ENCODE measurements around the gene TNNI2. TPM values are rescaled to one million over a fixed set of nuclear protein-coding genes. Genes with fewer than 3 reads are reported as not detected.
A peak's percentile ranks its signal among the peaks of the same experiment; 100 is the strongest.

Gene TNNI2
- total RNA-seq, 2 donors from 2014 or later, result 1.4 TPM; not detected in 1

- Mint-ChIP-seq H3K27me3 (peaks cover 0 to 3% of the 10 kb centered on the region in 2 donors), H3K4me1 (ENCODE audit: low read depth in 2 of 2) (peaks cover 0 to 5% of the 10 kb centered on the region in 2 donors), H3K27ac (no peak overlapping the region), H3K4me3 (no peak overlapping the region), H3K36me3 (no peaks in the 10 kb centered on the region), H3K9me3 (no peaks in the 10 kb centered on the region)
- ATAC-seq, result no peak
- DNase-seq (ENCODE audit: low spot score), result peak; percentile 31
Measured at GRCh38 chr11:1832920-1833295, 5.9 kb upstream of the TNNI2 start.

DNA sequence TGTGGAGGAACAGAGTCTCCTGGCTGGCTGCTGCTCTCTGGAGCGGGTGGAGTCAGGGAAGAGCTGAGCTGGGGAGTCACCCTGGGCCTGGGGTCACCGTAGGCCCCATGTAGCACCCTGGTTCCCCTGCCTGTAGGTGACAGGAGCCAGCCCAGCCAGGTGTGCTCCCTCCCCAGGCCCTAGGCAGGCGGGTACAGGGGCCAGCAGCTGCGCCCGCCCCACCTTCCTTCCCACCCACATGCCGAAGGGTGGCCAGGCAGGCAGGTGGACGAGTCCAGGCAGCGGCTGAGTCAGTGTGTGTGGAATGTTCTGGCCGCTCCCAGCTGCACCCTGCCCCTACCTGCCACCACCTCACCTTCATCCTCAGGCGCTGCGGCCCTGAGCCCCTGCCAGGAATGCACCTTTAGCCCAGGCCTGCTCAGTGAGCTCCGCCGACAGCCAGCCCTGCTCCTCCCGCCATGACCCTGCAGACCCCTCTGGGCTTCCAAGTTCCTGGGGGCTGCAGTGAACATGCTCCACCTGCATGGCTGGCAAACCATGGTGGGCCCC, 4.6 kb upstream of the TNNI2 start:
- no peak overlapping the region for H3K4me3 Mint-ChIP-seq
- no peaks in the 10 kb centered on the region for H3K9me3 Mint-ChIP-seq
- DNase-seq (ENCODE audit: low spot score) (no peak), ATAC-seq (no peak)
- no peak overlapping the region for H3K27ac Mint-ChIP-seq
- H3K36me3 Mint-ChIP-seq, result no peaks in the 10 kb centered on the region
- H3K27me3 Mint-ChIP-seq, result no peaks in the 10 kb centered on the region
- H3K4me1 Mint-ChIP-seq (ENCODE audit: low read depth in 2 of 2), result peaks cover 0 to 2% of the 10 kb centered on the region in 2 donors

GRCh38 chr11:1834779-1835670, 3.8 kb upstream of the TNNI2 start, which contains the start of gene SYT8:
SYT8 (plus strand) TSS chr11:1834990; CDS start chr11:1835106, 116 bp downstream.
- no peaks in the 10 kb centered on the region for H3K9me3 Mint-ChIP-seq
- H3K27ac Mint-ChIP-seq, result no peak within 1 kb of the TSS
- H3K4me3 Mint-ChIP-seq, result no peak within 1 kb of the TSS
- peaks cover 0 to 8% of the 10 kb centered on the region in 2 donors for H3K4me1 Mint-ChIP-seq (ENCODE audit: low read depth in 2 of 2)
- H3K36me3 Mint-ChIP-seq, result no peaks in the 10 kb centered on the region
- no peaks in the 10 kb centered on the region for H3K27me3 Mint-ChIP-seq
- ATAC-seq (no peak), DNase-seq (ENCODE audit: low spot score) (no peak)

DNA sequence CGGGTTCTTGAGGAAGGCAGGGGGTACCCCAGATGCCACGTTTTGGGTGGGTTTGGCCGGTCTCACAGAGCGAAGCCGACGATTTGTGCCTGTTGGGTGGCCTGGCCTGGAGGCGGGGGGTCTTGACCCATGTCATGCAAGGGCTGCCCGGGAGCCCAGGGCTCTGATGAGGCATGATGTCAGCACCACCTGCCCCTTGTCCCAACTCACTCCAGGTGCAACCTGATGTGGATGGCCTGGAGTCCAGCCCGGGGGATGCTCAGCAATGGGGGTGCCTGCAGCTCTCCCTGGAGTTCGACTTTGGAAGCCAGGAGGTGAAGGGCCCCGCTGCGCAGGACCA, 3.1 kb upstream of the TNNI2 start:
- DNase-seq (ENCODE audit: low spot score), result no peak
- Mint-ChIP-seq H3K4me3 (no peak overlapping the region), H3K27ac (no peak overlapping the region), H3K27me3 (no peaks in the 10 kb centered on the region), H3K9me3 (no peaks in the 10 kb centered on the region), H3K36me3 (no peaks in the 10 kb centered on the region), H3K4me1 (ENCODE audit: low read depth in 2 of 2) (peaks cover 0 to 8% of the 10 kb centered on the region in 2 donors)
- no peak for ATAC-seq

GRCh38 chr11:1836011-1836945, 2.5 kb upstream of the TNNI2 start:
- H3K27ac Mint-ChIP-seq, result no peak overlapping the region
- no peaks in the 10 kb centered on the region for H3K9me3 Mint-ChIP-seq
- H3K27me3 Mint-ChIP-seq, result no peaks in the 10 kb centered on the region
- DNase-seq (ENCODE audit: low spot score), result peak; percentile 56
- H3K36me3 Mint-ChIP-seq, result no peaks in the 10 kb centered on the region
- ATAC-seq, result no peak
- peaks cover 0 to 8% of the 10 kb centered on the region in 2 donors for H3K4me1 Mint-ChIP-seq (ENCODE audit: low read depth in 2 of 2)
- H3K4me3 Mint-ChIP-seq, result no peak overlapping the region

GRCh38 chr11:1837171-1838076, 1.4 kb upstream of the TNNI2 start:
- no peaks in the 10 kb centered on the region for H3K9me3 Mint-ChIP-seq
- DNase-seq (ENCODE audit: low spot score) (peak; percentile 82), ATAC-seq (peak; percentile 85 to 86)
- H3K4me1 Mint-ChIP-seq (ENCODE audit: low read depth in 2 of 2), result peaks cover 0 to 5% of the 10 kb centered on the region in 2 donors
- H3K27me3 Mint-ChIP-seq, result no peaks in the 10 kb centered on the region
- no peak overlapping the region for H3K4me3 Mint-ChIP-seq
- H3K36me3 Mint-ChIP-seq, result no peaks in the 10 kb centered on the region
- H3K27ac Mint-ChIP-seq, result no peak overlapping the region

- H3K4me1 Mint-ChIP-seq (ENCODE audit: low read depth in 2 of 2), result peaks cover 0 to 5% of the 10 kb centered on the region in 2 donors
- no peaks in the 10 kb centered on the region for H3K27me3 Mint-ChIP-seq
- ATAC-seq, result no peak
- DNase-seq (ENCODE audit: low spot score), result no peak
- H3K9me3 Mint-ChIP-seq, result no peaks in the 10 kb centered on the region
- no peak overlapping the region for H3K4me3 Mint-ChIP-seq
- H3K36me3 Mint-ChIP-seq, result no peaks in the 10 kb centered on the region
- no peak overlapping the region for H3K27ac Mint-ChIP-seq
Measured at GRCh38 chr11:1838077-1838425, 730 bp upstream of the TNNI2 start.

GRCh38 chr11:1839204-1839923, 583 bp downstream of the TNNI2 start:
- no peaks in the 10 kb centered on the region for H3K9me3 Mint-ChIP-seq
- DNase-seq (ENCODE audit: low spot score) (no peak), ATAC-seq (no peak)
- H3K4me3 Mint-ChIP-seq, result no peak overlapping the region
- H3K4me1 Mint-ChIP-seq (ENCODE audit: low read depth in 2 of 2), result peaks cover 9 to 15% of the 10 kb centered on the region in 2 donors
- no peaks in the 10 kb centered on the region for H3K27me3 Mint-ChIP-seq
- H3K27ac Mint-ChIP-seq, result peak overlapping the region in 1 of 2 donors; percentile 48
- H3K36me3 Mint-ChIP-seq, result no peaks in the 10 kb centered on the region

DNA sequence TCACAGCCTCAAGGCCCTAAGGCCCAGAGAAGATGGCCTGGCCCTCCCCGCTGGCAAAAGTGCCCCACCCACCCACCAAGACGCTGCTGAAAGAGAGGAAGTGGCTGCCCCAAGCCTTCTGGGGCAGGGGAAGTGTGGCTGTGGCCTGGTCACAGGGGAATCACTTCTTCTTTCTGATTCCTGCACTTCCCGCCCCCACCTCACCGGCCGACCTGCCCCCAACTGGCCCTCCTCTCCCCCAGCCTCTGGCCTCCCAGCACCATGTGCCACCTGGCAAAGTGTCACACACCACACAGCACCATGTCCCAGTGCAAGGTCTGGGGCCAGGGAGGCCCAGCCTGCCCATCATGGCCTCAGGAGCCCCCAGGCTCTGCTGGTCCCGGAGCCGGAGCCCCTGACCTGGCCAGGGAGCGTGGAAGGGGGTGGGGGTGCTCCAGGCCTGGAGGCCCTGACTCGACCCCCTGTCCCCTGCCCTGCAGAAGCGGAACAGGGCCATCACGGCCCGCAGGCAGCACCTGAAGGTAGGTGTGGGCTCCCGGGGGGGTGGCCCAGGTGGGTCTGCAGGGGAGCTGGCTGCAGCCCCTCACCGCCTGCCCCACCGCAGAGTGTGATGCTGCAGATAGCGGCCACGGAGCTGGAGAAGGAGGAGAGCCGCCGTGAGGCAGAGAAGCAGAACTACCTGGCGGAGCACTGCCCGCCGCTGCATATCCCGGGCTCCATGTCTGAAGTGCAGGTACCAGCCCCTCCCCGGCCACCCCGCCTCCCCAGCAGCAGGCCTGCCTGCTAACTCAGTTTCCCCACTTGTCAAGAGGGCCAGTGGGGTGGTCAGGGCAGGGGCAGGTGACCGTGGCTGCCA, 1.4 kb downstream of the TNNI2 start:
- peaks cover 17 to 21% of the 10 kb centered on the region in 2 donors for H3K4me1 Mint-ChIP-seq (ENCODE audit: low read depth in 2 of 2)
- no peak overlapping the region for H3K4me3 Mint-ChIP-seq
- ATAC-seq (peak; percentile 49 to 50), DNase-seq (ENCODE audit: low spot score) (no peak)
- no peaks in the 10 kb centered on the region for H3K36me3 Mint-ChIP-seq
- peak overlapping the region in 1 of 2 donors; percentile 48 for H3K27ac Mint-ChIP-seq
- no peaks in the 10 kb centered on the region for H3K9me3 Mint-ChIP-seq
- peaks cover 0 to 6% of the 10 kb centered on the region in 2 donors for H3K27me3 Mint-ChIP-seq

GRCh38 chr11:1840780-1841480, 2.1 kb downstream of the TNNI2 start:
- ATAC-seq (no peak), DNase-seq (ENCODE audit: low spot score) (no peak)
- Mint-ChIP-seq H3K27ac (no peak overlapping the region), H3K36me3 (no peaks in the 10 kb centered on the region), H3K27me3 (peaks cover 0 to 6% of the 10 kb centered on the region in 2 donors), H3K4me3 (no peak overlapping the region), H3K4me1 (ENCODE audit: low read depth in 2 of 2) (peaks cover 22 to 24% of the 10 kb centered on the region in 2 donors), H3K9me3 (no peaks in the 10 kb centered on the region)

DNA sequence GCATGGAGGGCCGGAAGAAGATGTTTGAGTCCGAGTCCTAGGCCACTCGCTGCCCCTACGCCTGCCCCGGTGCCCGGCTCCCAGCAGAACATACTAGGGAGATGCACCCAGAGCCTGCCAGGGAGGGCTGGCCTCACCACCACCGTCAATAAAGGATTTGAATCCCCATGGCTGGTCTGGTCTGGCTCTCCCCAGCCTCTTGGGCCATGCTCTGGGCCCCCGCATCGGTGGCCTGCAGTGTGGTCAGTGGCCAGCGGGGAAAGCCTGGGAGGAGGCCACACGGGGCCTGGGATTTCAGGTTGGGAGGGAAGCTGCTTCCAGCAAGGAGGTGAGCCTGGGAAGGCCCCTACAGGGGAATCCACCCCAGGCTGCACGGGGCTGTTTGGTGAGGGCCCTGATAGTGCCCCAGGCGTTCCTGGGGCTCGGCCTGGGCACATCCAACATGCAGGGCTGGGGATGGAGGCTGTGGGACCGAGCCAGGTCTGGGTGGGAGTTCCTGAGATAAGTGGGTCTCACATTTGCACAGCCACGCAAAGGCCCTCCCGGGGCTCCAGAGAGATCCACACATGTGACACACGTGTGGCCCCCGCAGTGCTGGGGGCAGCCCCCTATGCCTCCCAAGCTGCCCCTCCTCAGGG, 2.8 kb downstream of the TNNI2 start:
- no peak overlapping the region for H3K4me3 Mint-ChIP-seq
- peaks cover 0 to 6% of the 10 kb centered on the region in 2 donors for H3K27me3 Mint-ChIP-seq
- peaks cover 22 to 24% of the 10 kb centered on the region in 2 donors for H3K4me1 Mint-ChIP-seq (ENCODE audit: low read depth in 2 of 2)
- ATAC-seq, result no peak
- H3K27ac Mint-ChIP-seq, result no peak overlapping the region
- H3K9me3 Mint-ChIP-seq, result no peaks in the 10 kb centered on the region
- no peak for DNase-seq (ENCODE audit: low spot score)
- no peaks in the 10 kb centered on the region for H3K36me3 Mint-ChIP-seq
